CD4-positive, alpha-beta T cell treated with Interleukin-17A for 4 hours (primary cell): Measurements from ENCODE around the gene PLET1.

Source experiments
- DNase-seq: peaks from one replicate; pipeline ENCODE4 v3.0.0-alpha.2; 2020; ENCODE audit warnings: mixed read lengths

Gene PLET1

GRCh38 chr11:112235750-112236390, 24.8 kb downstream of the PLET1 start:
- no peak for DNase-seq

DNA sequence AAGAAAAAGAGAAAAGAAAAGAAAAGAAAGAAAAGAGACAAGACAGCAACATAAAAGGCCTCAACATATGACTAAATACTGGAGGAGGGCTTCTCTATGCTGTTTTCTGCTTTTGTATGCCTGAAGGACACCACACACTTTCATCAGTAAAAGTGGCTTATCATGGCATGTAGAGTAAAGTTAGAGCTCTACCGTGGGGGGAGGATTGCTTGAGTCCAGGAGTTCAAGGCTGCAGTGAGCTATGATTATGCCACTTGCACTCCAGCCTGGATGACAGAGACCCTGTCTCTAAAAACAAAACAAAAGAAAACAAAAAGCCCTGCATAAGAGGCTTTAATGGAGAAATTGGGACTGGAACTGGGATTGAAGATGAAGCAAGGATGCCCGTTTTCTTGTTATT, 28.7 kb downstream of the PLET1 start:
- DNase-seq = no peak

GRCh38 chr11:112229746-112230433, 30.8 kb downstream of the PLET1 start:
- no peak for DNase-seq

GRCh38 chr11:112229159-112229558, 31.5 kb downstream of the PLET1 start:
- no peak for DNase-seq

- no peak for DNase-seq
Measured at GRCh38 chr11:112228706-112229105, 32.0 kb downstream of the PLET1 start.

GRCh38 chr11:112227471-112227870, 33.2 kb downstream of the PLET1 start:
- DNase-seq = no peak

DNA sequence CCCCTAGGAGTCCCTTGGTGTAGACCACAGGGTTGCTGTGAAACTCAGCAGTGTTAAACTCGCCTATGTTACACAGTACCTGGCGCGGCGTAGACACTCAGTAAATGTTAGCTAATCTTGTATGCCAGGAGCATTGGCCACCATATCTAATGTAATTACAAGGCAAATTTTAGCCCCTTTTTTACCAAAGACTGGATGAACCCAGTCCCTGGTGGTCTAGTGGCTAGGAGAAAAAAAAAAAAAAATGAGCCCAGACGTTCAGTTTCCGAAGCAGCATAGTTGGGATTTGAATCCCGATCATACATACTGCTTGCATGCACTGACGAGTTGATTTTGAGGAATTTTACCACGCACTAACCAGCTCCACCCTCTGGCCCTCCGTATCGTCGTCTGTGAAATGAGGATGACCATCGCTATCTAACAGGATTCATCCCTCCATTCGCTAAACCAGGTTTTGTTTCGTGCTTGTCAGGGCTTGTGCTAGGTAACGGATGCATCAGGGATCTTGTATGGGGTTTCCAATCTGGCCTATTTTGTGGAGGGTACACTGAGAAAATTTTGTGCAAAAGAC, 33.7 kb downstream of the PLET1 start:
- no peak for DNase-seq

- DNase-seq = peak; percentile 86
Measured at GRCh38 chr11:112226062-112226830, 34.4 kb downstream of the PLET1 start, which contains the start of gene PTS. Gene PTS (plus strand): TSS chr11:112226428. CDS start chr11:112226444, 16 bp downstream.

DNA sequence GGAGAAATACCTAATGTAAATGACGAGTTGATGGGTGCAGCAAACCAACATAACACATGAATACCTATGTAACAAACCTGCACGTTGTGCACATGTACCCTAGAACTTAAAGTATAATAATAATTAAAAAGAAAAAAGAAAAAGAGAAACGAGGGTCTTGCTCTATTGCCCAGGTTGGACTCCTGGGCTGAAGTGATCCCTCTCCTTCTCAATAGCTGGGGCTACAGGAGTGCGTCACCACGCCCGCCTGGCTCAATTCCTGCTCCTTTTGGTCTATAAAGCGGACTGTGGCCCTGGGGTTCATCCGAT, 35.0 kb downstream of the PLET1 start:
- DNase-seq = no peak

DNA sequence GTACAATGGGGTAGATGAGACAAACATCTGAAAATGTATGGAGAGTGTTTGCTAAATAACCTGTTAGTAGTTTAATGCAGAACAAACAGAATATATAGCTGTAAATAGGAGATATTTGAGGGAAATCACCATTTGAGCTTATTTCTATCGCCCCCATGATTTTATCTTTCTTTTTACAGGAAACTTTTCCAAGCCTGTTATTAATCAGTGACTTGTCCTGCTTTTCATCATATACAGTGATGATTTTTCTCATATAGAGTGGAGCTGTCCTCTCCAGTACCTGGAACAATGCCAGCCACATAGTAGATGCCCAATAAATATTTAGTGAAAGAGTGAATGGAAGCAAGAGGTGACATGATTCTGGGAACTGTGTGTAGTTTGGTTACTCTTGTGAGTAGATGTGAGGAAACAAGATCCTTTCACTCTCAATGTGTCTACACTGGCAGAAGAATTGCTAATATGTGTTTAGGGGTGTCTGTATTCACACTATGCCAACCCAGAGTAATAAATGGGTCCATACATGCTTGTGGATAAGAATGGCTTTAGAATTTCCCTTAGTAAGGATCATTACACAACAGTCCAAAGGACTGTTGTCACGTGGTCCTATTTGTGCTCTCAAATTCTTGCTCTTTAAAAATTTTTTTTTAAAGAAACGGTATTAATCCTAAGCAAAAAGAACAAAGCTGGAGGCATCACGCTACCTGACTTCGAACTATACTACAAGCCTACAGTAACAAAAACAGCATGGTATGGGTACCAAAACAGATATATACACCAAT, 36.7 kb downstream of the PLET1 start:
- no peak for DNase-seq

DNA sequence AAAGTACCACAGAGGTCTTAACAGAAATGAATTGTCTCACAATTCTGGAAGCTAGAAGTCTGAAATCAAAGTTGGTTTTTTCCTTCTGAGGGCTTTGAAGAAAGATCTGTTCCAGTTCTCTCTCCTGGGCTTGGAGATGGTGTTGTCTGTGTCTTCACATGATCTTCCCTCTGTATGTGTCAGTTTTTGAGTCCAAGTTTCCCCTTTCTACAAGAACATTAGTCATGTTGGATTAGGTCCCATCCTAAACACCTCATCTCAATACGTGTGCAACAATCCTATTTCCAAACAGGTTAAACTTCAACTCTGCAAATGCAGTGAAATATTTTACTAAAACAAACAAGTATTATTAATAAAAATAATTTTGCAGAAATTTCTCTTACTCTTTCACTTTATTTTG, 37.5 kb downstream of the PLET1 start:
- no peak for DNase-seq

DNA sequence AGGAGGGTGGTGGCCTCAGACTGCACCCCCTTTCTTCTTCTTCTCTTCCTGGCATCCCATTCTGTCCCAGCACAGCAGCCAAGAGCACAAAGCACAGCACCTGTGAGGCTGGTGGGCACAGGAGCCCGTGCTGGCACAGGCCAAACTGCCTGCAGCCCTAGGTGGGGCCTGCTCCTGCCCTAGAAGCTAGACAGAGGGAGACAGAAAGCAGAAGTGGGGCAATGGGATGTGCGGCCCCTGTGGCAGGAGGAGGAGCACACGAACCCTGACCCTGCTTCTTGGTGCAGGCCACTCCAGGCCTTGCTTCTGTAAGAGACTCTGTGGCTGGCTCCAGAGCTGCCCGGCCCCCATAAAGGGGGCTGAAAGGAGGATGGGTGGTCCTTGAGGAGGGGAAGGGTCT, 38.4 kb downstream of the PLET1 start:
- DNase-seq = no peak

DNA sequence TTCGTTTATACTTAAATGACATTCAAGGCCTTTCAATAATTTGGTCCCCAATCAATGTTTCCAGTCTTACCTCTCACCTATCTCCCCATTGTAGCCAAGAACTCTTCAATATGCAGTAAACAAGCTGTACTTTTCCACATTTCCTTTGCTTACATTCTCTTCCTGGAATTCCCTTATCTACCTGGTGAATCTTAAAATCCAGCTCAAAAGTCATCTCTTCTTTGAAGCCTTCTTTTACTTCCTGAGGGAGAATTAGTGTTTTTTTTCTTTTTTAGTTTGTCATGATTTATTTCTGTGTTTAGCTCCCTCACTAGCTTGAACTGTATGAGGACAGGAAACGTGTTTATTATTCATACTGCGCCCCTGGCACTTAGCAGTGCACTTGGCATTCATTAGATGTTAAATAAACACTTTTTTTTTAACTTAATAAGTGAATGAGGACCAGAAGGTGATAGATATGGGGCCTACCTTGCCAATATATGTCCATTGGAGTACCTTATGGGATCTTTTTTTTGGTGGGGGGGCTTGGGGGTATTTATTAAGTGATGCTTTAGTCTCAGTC, 39.3 kb downstream of the PLET1 start:
- no peak for DNase-seq

GRCh38 chr11:112219476-112220232, 41.0 kb downstream of the PLET1 start:
- DNase-seq = peak; percentile 47

GRCh38 chr11:112216561-112217105, 44.0 kb downstream of the PLET1 start:
- no peak for DNase-seq

DNA sequence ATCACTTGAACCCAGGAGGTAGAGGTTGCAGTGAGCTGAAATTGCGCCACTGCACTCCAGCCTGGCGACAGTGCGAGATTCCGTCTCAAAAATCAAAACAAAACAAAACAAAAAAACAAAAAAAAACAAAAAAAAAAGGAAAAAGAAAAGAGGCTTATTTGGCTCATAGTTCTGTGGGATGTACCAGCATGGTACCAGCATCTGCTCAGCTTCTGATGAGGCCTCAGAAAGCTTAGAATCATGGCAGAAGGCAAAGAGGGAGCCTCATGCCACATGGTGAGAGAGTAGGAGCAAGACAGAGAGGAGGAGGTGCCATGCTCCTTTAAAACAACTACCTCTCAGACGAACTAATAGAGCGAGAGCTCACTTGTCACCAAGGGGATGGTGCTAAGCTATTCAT, 45.0 kb downstream of the PLET1 start:
- DNase-seq = no peak

DNA sequence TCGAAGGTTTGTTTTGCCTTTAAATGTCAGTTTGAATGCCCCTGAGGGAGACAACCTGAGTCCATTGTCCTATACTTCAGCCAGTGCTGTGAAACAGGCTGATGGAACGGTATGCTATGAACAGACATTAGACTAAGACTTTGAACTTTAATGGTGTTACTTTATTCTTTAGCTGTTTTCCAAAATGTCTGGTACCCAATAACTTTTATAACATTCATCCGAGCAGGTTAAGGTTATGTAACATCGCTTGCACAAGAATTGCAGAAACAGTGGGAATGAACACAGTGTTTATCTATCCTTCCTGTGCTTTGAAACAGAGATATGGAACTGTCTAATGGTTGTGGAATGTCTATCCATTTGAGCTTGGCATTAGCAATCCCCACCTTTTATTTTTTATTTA, 46.9 kb downstream of the PLET1 start:
- no peak for DNase-seq

- DNase-seq = no peak
Measured at GRCh38 chr11:112212710-112213109, 48.0 kb downstream of the PLET1 start.

- no peak for DNase-seq
Measured at GRCh38 chr11:112212290-112212689, 48.4 kb downstream of the PLET1 start.

DNA sequence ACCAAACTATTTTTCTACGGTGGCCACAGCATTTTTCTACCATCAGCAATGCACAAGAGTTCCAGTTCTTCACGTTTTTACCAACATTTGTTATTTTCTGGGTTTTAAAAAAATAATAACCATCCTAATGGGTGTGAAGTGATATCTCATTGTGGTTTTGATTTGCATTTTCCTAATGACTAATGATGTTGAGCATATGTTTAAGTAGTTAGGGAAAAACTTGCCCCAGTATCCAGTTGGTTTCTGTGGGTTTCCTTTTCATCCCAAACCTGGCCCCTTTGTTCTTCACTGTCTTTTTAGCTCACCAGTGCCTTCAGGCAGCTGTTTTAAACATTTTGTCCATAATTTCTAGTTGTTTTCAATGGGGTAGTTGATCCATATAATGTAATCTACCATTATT, 49.1 kb downstream of the PLET1 start:
- no peak for DNase-seq

GRCh38 chr11:112210890-112211289, 49.8 kb downstream of the PLET1 start:
- no peak for DNase-seq

DNA sequence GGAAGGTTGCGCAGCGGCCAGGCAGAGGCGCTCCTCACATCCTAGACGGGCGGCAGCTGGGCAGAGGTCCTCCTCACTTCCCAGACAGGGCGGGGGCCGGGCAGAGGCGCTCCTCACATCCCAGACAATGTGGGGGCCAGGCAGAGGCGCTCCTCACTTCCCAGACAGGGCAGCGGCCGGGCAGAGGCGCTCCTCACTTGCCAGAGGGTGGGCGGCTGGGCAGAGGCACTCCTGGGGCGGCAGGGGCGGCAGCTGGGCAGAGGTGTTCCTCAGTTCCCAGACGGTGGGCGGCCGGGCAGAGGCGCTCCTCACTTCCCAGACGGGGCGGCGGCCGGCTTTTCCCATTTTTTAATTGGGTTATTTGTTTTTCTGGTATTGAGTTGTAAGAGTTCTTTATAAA, 54.6 kb downstream of the PLET1 start:
- DNase-seq = no peak
